Aorta (tissue), 5 donors: ENCODE measurements around the gene FOXO4. TPM values are rescaled to one million over a fixed set of nuclear protein-coding genes. Genes with fewer than 3 reads are reported as not detected.

ENCODE experiments used
- ATAC-seq: fragments of 200-7000 bp; cut with Tn5 transposase; one replicate; pipeline ENCODE4 v1.9.1; 2022; ENCODE audit warnings: moderate library complexity; ENCODE audit not compliant: low FRiP score
- DNase-seq, 2 donors: peaks; one replicate each; pipeline ENCODE4 v3.0.0-alpha.2; 2020
- H3K27ac ChIP-seq, 2 donors: one replicate each; pipeline ENCODE4 v1.5.1; 2013; ENCODE audit warnings: low read length in 2 of 2, mild to moderate bottlenecking in 2 of 2, moderate library complexity in 2 of 2, control low read depth in 1 of 2, inconsistent platforms in 1 of 2, low read depth in 1 of 2
- H3K27me3 ChIP-seq, 2 donors: one replicate each; pipeline ENCODE4 v1.6.1; 2013; ENCODE audit warnings: control low read depth in 1 of 2, low read length in 1 of 2, mild to moderate bottlenecking in 1 of 2, moderate library complexity in 1 of 2; ENCODE audit not compliant: insufficient read depth in 2 of 2, control insufficient read depth in 1 of 2
- H3K36me3 ChIP-seq, 2 donors: one replicate each; pipeline ENCODE4 v1.6.1; 2013; ENCODE audit warnings: control low read depth in 1 of 2, low read length in 1 of 2, mild to moderate bottlenecking in 1 of 2; ENCODE audit not compliant: insufficient read depth in 2 of 2, control insufficient read depth in 1 of 2
- H3K4me1 ChIP-seq, 2 donors: one replicate each; pipeline ENCODE4 v1.6.1; 2013; ENCODE audit warnings: low read length in 2 of 2, control low read depth in 1 of 2, mild to moderate bottlenecking in 1 of 2, moderate library complexity in 1 of 2; ENCODE audit not compliant: insufficient read depth in 2 of 2, control insufficient read depth in 1 of 2
- H3K4me3 ChIP-seq, 2 donors: one replicate each; pipeline ENCODE4 v1.5.1; 2013; ENCODE audit warnings: low read length in 2 of 2, control low read depth in 1 of 2, mild to moderate bottlenecking in 1 of 2
- H3K9me3 ChIP-seq: one replicate; pipeline ENCODE4 v1.6.1; 2013; ENCODE audit warnings: mild to moderate bottlenecking, low read length; ENCODE audit not compliant: control insufficient read depth
- WGBS, 2 donors: extraction: QIAGEN DNeasy Blood & Tissue Kit; methylation state at CpG; one replicate each; pipeline ENCODE4 v1.1.7; 2013; 5-methylcytosine and 5-hydroxymethylcytosine counted together
- intact Hi-C, 2 donors: fragments of 100-400 bp; cut with DNase I; formaldehyde crosslinking; loops; one replicate each; pipeline versions ENCODE4 v1.14.2 to v1.15.0; 2022
- polyA plus RNA-seq, 2 donors: library from polyadenylated mRNA; stranded (reverse); fragments of 200-250 nt; gene quantifications; one replicate each; pipeline ENCODE4 v1.2.3, GENCODE V29; 2013
- total RNA-seq, 2 donors: library from RNA; stranded (reverse); fragmentation: NEBNext Ultra II Directional; extraction: Animal tissue kit (Norgen Biotek cat#: 25700); gene quantifications; one replicate each; pipeline ENCODE4 v1.2.1, GENCODE V29; 2021
- donor health status: healthy with polysubstance abuse.
- donor health status: Bipolar disorder and iron deficiency.
- donor health status: DM: no; HTN: no; CAD: no.
- donor health status: DM: no; HTN: no; CAD: no.
- donor health status: DM: yes; HTN: yes; CAD: no.

Gene FOXO4
- total and polyA plus RNA-seq, 4 donors = 18.1 to 31.5 (median 27.0) TPM

- intact Hi-C loops = no loop called here
- Histone ChIP-seq H3K27ac (peak within 1 kb of the TSS in 1 of 2 donors; percentile 86), H3K27me3 (no peaks in the 10 kb centered on the region), H3K4me3 (peak within 1 kb of the TSS; percentile 41 to 94), H3K9me3 (no peaks in the 10 kb centered on the region), H3K4me1 (no peaks in the 10 kb centered on the region), H3K36me3 (no peaks in the 10 kb centered on the region)
- WGBS, 2 donors = 1 to 31% methylated on average over 73 of the region's 73 CpGs
- ATAC-seq (peak; percentile 99), DNase-seq (peak; percentile 93 to 95)
These were observed 27.4 kb upstream of the FOXO4 start, which contains the start of gene SNX12 for GRCh38 chrX:71068044-71068918. TSS of gene SNX12 (minus strand) at chrX:71068334. CDS start at chrX:71068306, 28 bp downstream.

DNA sequence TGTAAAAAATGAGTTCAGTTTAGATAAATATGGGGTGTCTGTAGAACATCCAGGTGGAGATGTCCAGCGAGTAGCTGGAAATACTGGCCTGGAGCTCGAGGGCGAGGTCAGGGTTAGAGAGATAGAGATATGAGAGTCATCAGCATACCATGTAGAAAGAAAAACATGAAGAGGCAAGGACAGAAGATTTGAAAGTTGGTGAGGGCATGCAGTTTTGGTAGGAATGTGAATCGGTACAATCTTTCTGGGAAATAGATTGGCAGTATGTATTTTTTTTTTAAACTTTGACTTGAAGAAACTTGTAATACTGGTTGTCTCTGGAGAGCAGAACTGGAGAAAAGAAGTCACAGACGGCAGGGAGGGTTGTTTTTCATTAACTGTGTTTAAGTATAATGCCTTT is 25.1 kb upstream of the FOXO4 start:
- Histone ChIP-seq H3K27me3 (no peaks in the 10 kb centered on the region), H3K4me1 (no peaks in the 10 kb centered on the region), H3K4me3 (no peak overlapping the region), H3K27ac (no peak overlapping the region), H3K9me3 (no peaks in the 10 kb centered on the region), H3K36me3 (no peaks in the 10 kb centered on the region)
- intact Hi-C loops = no loop called here
- DNase-seq (no peak), ATAC-seq (no peak)
- 60 to 76% methylated on average over 5 of the region's 5 CpGs for WGBS, 2 donors

GRCh38 chrX:71081330-71082123 is 14.1 kb upstream of the FOXO4 start:
- H3K27ac ChIP-seq = no peak overlapping the region
- intact Hi-C loops = no loop called here
- no peaks in the 10 kb centered on the region for H3K36me3 ChIP-seq
- ATAC-seq (no peak), DNase-seq (no peak)
- no peak overlapping the region for H3K4me3 ChIP-seq
- WGBS, 2 donors = 39 to 41% methylated on average over 3 of the region's 3 CpGs
- no peaks in the 10 kb centered on the region for H3K27me3 ChIP-seq
- no peaks in the 10 kb centered on the region for H3K4me1 ChIP-seq
- H3K9me3 ChIP-seq = no peaks in the 10 kb centered on the region

DNA sequence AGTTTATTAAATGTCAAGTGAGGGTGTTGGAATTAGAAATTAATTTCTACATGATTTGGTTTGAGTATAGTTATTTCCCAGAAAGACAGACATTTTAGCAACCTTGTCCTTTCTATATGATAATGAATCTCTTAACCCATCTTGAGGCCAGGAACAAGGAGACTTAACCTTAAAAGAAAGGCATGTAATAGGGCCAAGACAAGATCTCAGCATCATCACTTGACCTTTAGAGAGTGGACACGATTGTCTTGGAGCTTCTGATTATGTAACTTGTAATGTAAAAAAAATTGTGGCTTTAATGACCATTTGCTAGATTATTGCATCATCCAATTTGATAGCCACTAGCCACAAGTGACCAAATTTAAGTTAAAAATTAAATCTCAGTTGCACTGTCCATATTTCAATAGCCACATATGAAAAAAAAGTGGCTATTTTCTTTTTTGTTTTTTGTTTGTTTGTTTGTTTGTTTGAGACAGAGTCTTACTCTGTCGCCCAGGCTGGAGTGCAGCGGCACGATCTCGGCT is 13.5 kb upstream of the FOXO4 start:
- Histone ChIP-seq H3K4me3 (no peak overlapping the region), H3K27ac (no peak overlapping the region), H3K27me3 (no peaks in the 10 kb centered on the region), H3K9me3 (no peaks in the 10 kb centered on the region), H3K4me1 (no peaks in the 10 kb centered on the region), H3K36me3 (no peaks in the 10 kb centered on the region)
- intact Hi-C loops = no loop called here
- 79 to 86% methylated on average over 5 of the region's 5 CpGs for WGBS, 2 donors
- DNase-seq = no peak
- no peak for ATAC-seq

DNA sequence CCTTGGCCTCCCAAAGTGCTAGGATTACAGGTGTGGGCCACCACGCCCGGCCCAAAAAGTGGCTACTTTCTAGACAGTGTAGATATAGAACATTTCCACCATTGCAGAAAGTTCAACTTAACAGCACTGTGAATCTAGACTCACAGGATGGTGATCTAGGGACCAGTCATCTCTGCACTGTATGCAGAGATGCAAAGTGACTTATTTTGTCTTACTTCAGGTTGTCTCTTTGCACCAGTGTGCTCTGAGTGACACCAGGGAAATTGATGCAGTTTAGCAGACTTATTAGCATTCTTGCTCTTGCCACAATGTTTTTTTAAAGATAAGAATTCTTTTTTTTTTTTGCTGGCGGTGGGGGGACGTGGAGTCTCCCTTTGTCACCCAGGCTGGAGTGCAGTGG is 12.8 kb upstream of the FOXO4 start:
- intact Hi-C loops = no loop called here
- no peaks in the 10 kb centered on the region for H3K36me3 ChIP-seq
- no peak overlapping the region for H3K4me3 ChIP-seq
- ATAC-seq = no peak
- no peak for DNase-seq
- 45 to 51% methylated on average over 4 of the region's 4 CpGs for WGBS, 2 donors
- no peak overlapping the region for H3K27ac ChIP-seq
- no peaks in the 10 kb centered on the region for H3K9me3 ChIP-seq
- H3K4me1 ChIP-seq = no peaks in the 10 kb centered on the region
- H3K27me3 ChIP-seq = no peaks in the 10 kb centered on the region

- Histone ChIP-seq H3K4me1 (no peaks in the 10 kb centered on the region), H3K9me3 (no peaks in the 10 kb centered on the region), H3K4me3 (no peak overlapping the region), H3K36me3 (no peaks in the 10 kb centered on the region), H3K27me3 (no peaks in the 10 kb centered on the region), H3K27ac (no peak overlapping the region)
- DNase-seq (no peak), ATAC-seq (no peak)
- intact Hi-C loops = no loop called here
- 57 to 69% methylated on average over 4 of the region's 4 CpGs for WGBS, 2 donors
These were observed 9.8 kb upstream of the FOXO4 start for GRCh38 chrX:71085900-71086299.

DNA sequence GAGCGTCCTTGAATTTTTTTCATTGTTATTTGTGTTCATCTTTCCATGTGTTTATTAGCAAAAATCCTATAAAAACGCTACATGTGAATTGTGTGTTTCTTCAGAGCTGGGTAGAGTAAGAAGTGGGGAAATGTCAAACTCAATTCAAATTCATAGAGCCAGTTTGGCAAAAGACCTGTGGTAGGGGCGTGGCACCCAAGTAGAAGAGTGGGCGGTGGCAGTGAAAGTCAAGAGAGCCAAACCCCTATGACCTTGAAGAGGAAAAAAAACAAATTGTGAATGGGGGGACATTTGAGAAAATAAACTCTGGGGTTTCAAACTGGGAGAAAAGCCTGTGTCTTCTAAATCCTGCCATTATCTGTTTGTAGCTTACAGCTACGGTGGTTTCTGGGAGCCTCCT is 4.4 kb upstream of the FOXO4 start:
- no peaks in the 10 kb centered on the region for H3K27me3 ChIP-seq
- no peak overlapping the region for H3K4me3 ChIP-seq
- H3K9me3 ChIP-seq = no peaks in the 10 kb centered on the region
- intact Hi-C loops = no loop called here
- ATAC-seq = no peak
- no peak overlapping the region for H3K27ac ChIP-seq
- no peaks in the 10 kb centered on the region for H3K4me1 ChIP-seq
- 78 to 83% methylated on average over 5 of the region's 5 CpGs for WGBS, 2 donors
- DNase-seq = no peak
- H3K36me3 ChIP-seq = no peaks in the 10 kb centered on the region

DNA sequence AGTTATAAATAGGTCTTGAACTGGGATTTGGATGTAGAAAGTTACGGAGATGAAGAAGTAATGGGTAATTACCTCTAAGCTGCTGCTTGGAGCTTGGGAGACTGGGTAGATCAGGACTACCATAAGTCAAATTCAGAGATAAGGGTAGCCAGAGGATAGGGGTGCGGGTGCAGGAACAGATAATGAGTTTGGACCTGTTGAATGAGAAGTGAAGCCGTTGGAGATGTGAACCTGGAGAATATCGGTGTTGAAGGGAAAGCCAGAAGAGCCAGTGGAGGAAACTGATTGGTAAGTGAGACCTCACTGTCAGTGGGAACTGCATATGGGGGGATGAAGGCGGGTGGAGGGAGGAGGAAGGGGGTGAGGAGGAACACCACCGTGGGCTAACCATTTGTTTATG is 618 bp upstream of the FOXO4 start:
- Histone ChIP-seq H3K36me3 (no peaks in the 10 kb centered on the region), H3K9me3 (no peaks in the 10 kb centered on the region), H3K27ac (no peak overlapping the region), H3K4me3 (peak overlapping the region in 1 of 2 donors; percentile 52), H3K4me1 (no peaks in the 10 kb centered on the region), H3K27me3 (no peaks in the 10 kb centered on the region)
- DNase-seq (no peak), ATAC-seq (no peak)
- intact Hi-C loops = no loop called here
- 19 to 33% methylated on average over 6 of the region's 6 CpGs for WGBS, 2 donors
